ENCODE results near the gene SCARF2.
"Not testable (repeated sequence)": the region's sequence is repeated elsewhere in the genome, so short reads cannot be mapped to it uniquely, and the experiment has no call there.

GRCh38 chr22:20478059-20478458, 40.4 kb upstream of the SCARF2 start:
- not testable (repeated sequence) for TF ChIP-seq POLR2A (IDR thresholded peaks at IDR 0.05); CTCF (IDR thresholded peaks at IDR 0.05 in 8 of 11, conservative IDR thresholded peaks at IDR 0.05 in 3 of 11)

Measured in spleen (tissue), 7 donors.